ENCODE measurements around the gene ECT2.
A peak's percentile ranks its signal among the peaks of the same experiment; 100 is the strongest.
"Not testable (repeated sequence)": the region's sequence is repeated elsewhere in the genome, so short reads cannot be mapped to it uniquely, and the experiment has no call there.

The ECT2 gene

GRCh38 chr3:172739462-172739861, 11.1 kb upstream of the ECT2 start:
- no peak for DNase-seq

- DNase-seq, result no peak
Observed at GRCh38 chr3:172746475-172746874, 4.1 kb upstream of the ECT2 start.

- no peak for DNase-seq
Observed at GRCh38 chr3:172749230-172749965, 1.1 kb upstream of the ECT2 start.

- peak; percentile 9 for DNase-seq
Observed at GRCh38 chr3:172750069-172750367, 508 bp upstream of the ECT2 start.

- DNase-seq, result peak; percentile 37
Observed at GRCh38 chr3:172751175-172751704, 714 bp downstream of the ECT2 start.

- peak; percentile 39 for DNase-seq
Observed at GRCh38 chr3:172752651-172753050, 2.1 kb downstream of the ECT2 start.

GRCh38 chr3:172753125-172753524, 2.6 kb downstream of the ECT2 start:
- DNase-seq, result no peak

- DNase-seq, result not testable (repeated sequence)
Observed at GRCh38 chr3:172760416-172760815, 9.9 kb downstream of the ECT2 start.

- DNase-seq, result no peak
Observed at GRCh38 chr3:172766241-172766640, 15.7 kb downstream of the ECT2 start.

GRCh38 chr3:172766718-172767405, 16.3 kb downstream of the ECT2 start:
- DNase-seq, result no peak

- DNase-seq, result no peak
Observed at GRCh38 chr3:172770382-172770781, 19.9 kb downstream of the ECT2 start.

- peak; percentile 14 for DNase-seq
Observed at GRCh38 chr3:172771672-172772071, 21.1 kb downstream of the ECT2 start.

GRCh38 chr3:172776049-172776717, 25.7 kb downstream of the ECT2 start:
- DNase-seq, result no peak

GRCh38 chr3:172777901-172778300, 27.4 kb downstream of the ECT2 start:
- DNase-seq, result no peak

GRCh38 chr3:172782235-172782634, 31.7 kb downstream of the ECT2 start:
- no peak for DNase-seq

- no peak for DNase-seq
Observed at GRCh38 chr3:172786036-172786435, 35.5 kb downstream of the ECT2 start.

- DNase-seq, result no peak
Observed at GRCh38 chr3:172787019-172787418, 36.5 kb downstream of the ECT2 start.

- no peak for DNase-seq
Observed at GRCh38 chr3:172787746-172788145, 37.2 kb downstream of the ECT2 start.

- no peak for DNase-seq
Observed at GRCh38 chr3:172799246-172799645, 48.7 kb downstream of the ECT2 start.

- no peak for DNase-seq
Observed at GRCh38 chr3:172800156-172800555, 49.6 kb downstream of the ECT2 start.

GRCh38 chr3:172803489-172803888, 53.0 kb downstream of the ECT2 start:
- peak; percentile 11 for DNase-seq

- DNase-seq, result no peak
Observed at GRCh38 chr3:172804323-172804722, 53.8 kb downstream of the ECT2 start.

GRCh38 chr3:172808969-172809546, 58.5 kb downstream of the ECT2 start:
- no peak for DNase-seq

GRCh38 chr3:172811099-172811498, 60.6 kb downstream of the ECT2 start:
- no peak for DNase-seq

Measured in activated CD4-positive, alpha-beta T cell treated with anti-CD3 and anti-CD28 coated beads, Interleukin-2, Interleukin-6, amounts not matched to agents 100 ng/mL and 50 ng/mL, durations not matched to agents 16 hours and 8 hours (primary cell).